ENCODE data around the gene ID2. TPM values are rescaled to one million over a fixed set of nuclear protein-coding genes. Genes with fewer than 3 reads are reported as not detected.

The ID2 gene
- total RNA-seq, 1 donor from 2014 or later = 9.4 TPM

GRCh38 chr2:8656811-8657210 is 25.0 kb upstream of the ID2 start:
- Mint-ChIP-seq H3K27me3 (ENCODE audit: unreplicated experiment) (peaks cover 10% of the 10 kb centered on the region), H3K9me3 (ENCODE audit: unreplicated experiment) (no peaks in the 10 kb centered on the region), H3K27ac (ENCODE audit: unreplicated experiment) (no peak overlapping the region)

GRCh38 chr2:8657423-8658062 is 24.3 kb upstream of the ID2 start:
- Mint-ChIP-seq H3K9me3 (ENCODE audit: unreplicated experiment) (no peaks in the 10 kb centered on the region), H3K36me3 (ENCODE audit: low read depth, unreplicated experiment) (no peaks in the 10 kb centered on the region), H3K27me3 (ENCODE audit: unreplicated experiment) (peaks cover 10% of the 10 kb centered on the region), H3K27ac (ENCODE audit: unreplicated experiment) (no peak overlapping the region), H3K4me3 (ENCODE audit: unreplicated experiment) (no peak overlapping the region), H3K4me1 (ENCODE audit: unreplicated experiment) (peaks cover 9% of the 10 kb centered on the region)
- no peak for DNase-seq (ENCODE audit: low spot score)
- TF ChIP-seq CTCF (IDR thresholded peaks at IDR 0.05; ENCODE audit: unreplicated experiment) = no peak

More at GRCh38 chr2:8656811-8657210, 25.0 kb upstream of the ID2 start:
- TF ChIP-seq CTCF (IDR thresholded peaks at IDR 0.05; ENCODE audit: unreplicated experiment) = no peak
- Mint-ChIP-seq H3K4me1 (ENCODE audit: unreplicated experiment) (peaks cover 9% of the 10 kb centered on the region), H3K36me3 (ENCODE audit: low read depth, unreplicated experiment) (no peaks in the 10 kb centered on the region), H3K4me3 (ENCODE audit: unreplicated experiment) (no peak overlapping the region)
- no peak for DNase-seq (ENCODE audit: low spot score)

GRCh38 chr2:8658064-8658862 is 23.6 kb upstream of the ID2 start:
- no peak for DNase-seq (ENCODE audit: low spot score)
- peaks cover 9% of the 10 kb centered on the region for H3K4me1 Mint-ChIP-seq (ENCODE audit: unreplicated experiment)
- H3K36me3 Mint-ChIP-seq (ENCODE audit: low read depth, unreplicated experiment) = no peaks in the 10 kb centered on the region
- peaks cover 10% of the 10 kb centered on the region for H3K27me3 Mint-ChIP-seq (ENCODE audit: unreplicated experiment)
- H3K4me3 Mint-ChIP-seq (ENCODE audit: unreplicated experiment) = no peak overlapping the region
- no peak overlapping the region for H3K27ac Mint-ChIP-seq (ENCODE audit: unreplicated experiment)
- no peak for TF ChIP-seq CTCF (IDR thresholded peaks at IDR 0.05; ENCODE audit: unreplicated experiment)
- no peaks in the 10 kb centered on the region for H3K9me3 Mint-ChIP-seq (ENCODE audit: unreplicated experiment)

- no peak for DNase-seq (ENCODE audit: low spot score)
- Mint-ChIP-seq H3K36me3 (ENCODE audit: low read depth, unreplicated experiment) (no peaks in the 10 kb centered on the region), H3K4me3 (ENCODE audit: unreplicated experiment) (no peak overlapping the region), H3K9me3 (ENCODE audit: unreplicated experiment) (no peaks in the 10 kb centered on the region), H3K27me3 (ENCODE audit: unreplicated experiment) (peaks cover 8% of the 10 kb centered on the region), H3K4me1 (ENCODE audit: unreplicated experiment) (peaks cover 9% of the 10 kb centered on the region), H3K27ac (ENCODE audit: unreplicated experiment) (no peak overlapping the region)
- TF ChIP-seq CTCF (IDR thresholded peaks at IDR 0.05; ENCODE audit: unreplicated experiment) = no peak
These were observed 22.6 kb upstream of the ID2 start for GRCh38 chr2:8659092-8659734.

Measured in endothelial cell (in vitro differentiated cells).